ENCODE data around the gene FEM1C. TPM values are rescaled to one million over a fixed set of nuclear protein-coding genes. Genes with fewer than 3 reads are reported as not detected.

Gene FEM1C
- total RNA-seq, 1 donor from 2014 or later = 20.1 TPM

GRCh38 chr5:115522832-115523403 is 21.7 kb downstream of the FEM1C start:
- no peak for DNase-seq (ENCODE audit: low read depth, low spot score)

GRCh38 chr5:115520191-115520590 is 24.4 kb downstream of the FEM1C start:
- DNase-seq (ENCODE audit: low read depth, low spot score) = no peak

GRCh38 chr5:115516372-115516771 is 28.2 kb downstream of the FEM1C start:
- no peak for DNase-seq (ENCODE audit: low read depth, low spot score)

- DNase-seq (ENCODE audit: low read depth, low spot score) = no peak
Observed at GRCh38 chr5:115514220-115514619, 30.4 kb downstream of the FEM1C start.

- DNase-seq (ENCODE audit: low read depth, low spot score) = no peak
Observed at GRCh38 chr5:115511632-115512031, 32.9 kb downstream of the FEM1C start.

GRCh38 chr5:115510145-115510645 is 34.4 kb downstream of the FEM1C start:
- DNase-seq (ENCODE audit: low read depth, low spot score) = no peak

- DNase-seq (ENCODE audit: low read depth, low spot score) = no peak
Observed at GRCh38 chr5:115509547-115509946, 35.0 kb downstream of the FEM1C start.

- DNase-seq (ENCODE audit: low read depth, low spot score) = no peak
Observed at GRCh38 chr5:115507681-115508080, 36.9 kb downstream of the FEM1C start.

- DNase-seq (ENCODE audit: low read depth, low spot score) = no peak
Observed at GRCh38 chr5:115503420-115503819, 41.2 kb downstream of the FEM1C start.

GRCh38 chr5:115501464-115502210 is 42.9 kb downstream of the FEM1C start:
- no peak for DNase-seq (ENCODE audit: low read depth, low spot score)

- no peak for DNase-seq (ENCODE audit: low read depth, low spot score)
Observed at GRCh38 chr5:115500225-115500624, 44.4 kb downstream of the FEM1C start.

GRCh38 chr5:115496936-115497576 is 47.5 kb downstream of the FEM1C start:
- no peak for DNase-seq (ENCODE audit: low read depth, low spot score)

GRCh38 chr5:115494570-115495289 is 49.8 kb downstream of the FEM1C start:
- DNase-seq (ENCODE audit: low read depth, low spot score) = no peak

GRCh38 chr5:115490596-115490995 is 54.0 kb downstream of the FEM1C start:
- no peak for DNase-seq (ENCODE audit: low read depth, low spot score)

GRCh38 chr5:115489733-115490132 is 54.8 kb downstream of the FEM1C start:
- DNase-seq (ENCODE audit: low read depth, low spot score) = no peak

GRCh38 chr5:115487756-115488155 is 56.8 kb downstream of the FEM1C start:
- no peak for DNase-seq (ENCODE audit: low read depth, low spot score)

- DNase-seq (ENCODE audit: low read depth, low spot score) = no peak
Observed at GRCh38 chr5:115487168-115487567, 57.4 kb downstream of the FEM1C start.

- DNase-seq (ENCODE audit: low read depth, low spot score) = no peak
Observed at GRCh38 chr5:115486728-115487127, 57.8 kb downstream of the FEM1C start.

- no peak for DNase-seq (ENCODE audit: low read depth, low spot score)
Observed at GRCh38 chr5:115484368-115484767, 60.2 kb downstream of the FEM1C start.

GRCh38 chr5:115480900-115481299 is 63.7 kb downstream of the FEM1C start:
- DNase-seq (ENCODE audit: low read depth, low spot score) = no peak

- DNase-seq (ENCODE audit: low read depth, low spot score) = no peak
Observed at GRCh38 chr5:115480271-115480670, 64.3 kb downstream of the FEM1C start.
